H1 (cell line): ENCODE results near the gene AP1M1. TPM values are rescaled to one million over a fixed set of nuclear protein-coding genes. Genes with fewer than 3 reads are reported as not detected.

ENCODE experiments used
- BCL11A ChIP-seq, 2 experiments: IDR thresholded peaks; one replicate each; pipeline ENCODE4 v1.6.1; 2011; ENCODE audit warnings: low read depth in 2 of 2, low read length in 2 of 2, mild to moderate bottlenecking in 2 of 2
- CEBPB ChIP-seq: IDR thresholded peaks from 2 replicates; pipeline ENCODE4 v1.6.1; 2012; ENCODE audit warnings: low read depth, low read length
- JUND ChIP-seq: IDR thresholded peaks from 2 replicates; pipeline ENCODE4 v1.6.1; 2011; ENCODE audit warnings: mild to moderate bottlenecking, improper control_type of control experiment, low read length
- KDM4A ChIP-seq: IDR thresholded peaks from one replicate; pipeline ENCODE4 v1.7.1; 2012; ENCODE audit warnings: low read depth, mild to moderate bottlenecking, moderate library complexity, low read length, inconsistent platforms; ENCODE audit not compliant: severe bottlenecking
- NRF1 ChIP-seq: IDR thresholded peaks from 2 replicates; pipeline ENCODE4 v1.6.1; 2011; ENCODE audit warnings: mild to moderate bottlenecking, low read depth, low read length, improper control_type of control experiment
- RAD21 ChIP-seq, 2 experiments: IDR thresholded peaks in 1 of 2; conservative IDR thresholded peaks in 1 of 2; 2 replicates each; pipeline ENCODE4 v1.6.1; 2011; ENCODE audit warnings: low read depth in 2 of 2, low read length in 2 of 2, improper control_type of control experiment in 1 of 2, inconsistent platforms in 1 of 2, mild to moderate bottlenecking in 1 of 2, moderate library complexity in 1 of 2
- SIRT6 ChIP-seq: IDR thresholded peaks from one replicate; pipeline ENCODE4 v1.7.1; 2012; ENCODE audit warnings: low read length, inconsistent platforms
- polyA plus RNA-seq, 7 experiments: library from polyadenylated mRNA; depleted of rRNA in 3 of 7; stranded (reverse) in 5 of 7; unstranded in 2 of 7; fragments of >200 nt in 5 of 7; fragments of 200-250 nt in 2 of 7; gene quantifications; 1 replicate in 5 of 7; 2 replicates in 1 of 7; 4 replicates in 1 of 7; pipeline versions ENCODE4 v1.2.1 to v1.2.3, GENCODE V29; 2011 to 2013; ENCODE audit warnings: missing spikeins in 2 of 7, mixed read lengths in 2 of 7
- total RNA-seq: library from RNA; stranded (reverse); fragmentation: NEBNext Ultra II Directional; extraction: Animal tissue kit (Norgen Biotek cat#: 25700); gene quantifications from 2 replicates; pipeline ENCODE4 v1.2.1, GENCODE V29; 2021

Gene AP1M1
- total and polyA plus RNA-seq, 2 of the 8 experiments (the other 6 are each of a cell fraction or from before 2014, with no cell fraction given) = 30.9 to 37.5 TPM

DNA sequence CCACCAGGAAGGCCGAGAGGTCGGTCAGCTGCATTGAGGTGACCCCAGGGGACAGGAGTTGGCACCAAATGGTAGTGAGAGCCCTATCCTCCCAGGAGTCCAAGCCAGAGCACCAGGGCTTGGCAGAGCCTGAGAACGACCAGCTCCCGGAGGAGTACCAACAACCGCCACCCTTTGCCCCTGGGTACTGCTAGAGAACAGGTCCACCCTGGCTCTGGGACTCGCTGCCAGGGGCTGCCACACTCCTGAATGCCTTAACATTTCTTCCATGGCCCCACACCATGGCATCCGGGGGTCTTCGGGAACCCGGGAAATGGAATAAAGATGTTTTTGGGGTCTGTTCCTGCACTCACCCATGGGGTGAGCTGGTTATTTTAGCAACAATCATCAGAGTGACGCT, 40.1 kb upstream of the AP1M1 start (continued):
- no peak for TF ChIP-seq CEBPB
- no peak for TF ChIP-seq KDM4A
- no peak for TF ChIP-seq JUND
- TF ChIP-seq NRF1 = no peak
- TF ChIP-seq BCL11A (IDR thresholded peaks at IDR 0.05; ENCODE audit: low read depth in 2 of 2, low read length in 2 of 2) = no peak
- no peak for TF ChIP-seq SIRT6
- no peak for TF ChIP-seq RAD21 (IDR thresholded peaks at IDR 0.05 in 1 of 2, conservative IDR thresholded peaks at IDR 0.05 in 1 of 2; ENCODE audit: low read depth in 2 of 2, low read length in 2 of 2)
